ENCODE data around the gene GPR6. TPM values are rescaled to one million over a fixed set of nuclear protein-coding genes. Genes with fewer than 3 reads are reported as not detected.

Gene GPR6
- total and polyA plus RNA-seq, 2 of the 8 experiments (the other 6 are each of a cell fraction or from before 2014, with no cell fraction given): 0.18 to 0.37 TPM

GRCh38 chr6:109944448-109944847 lies 33.7 kb upstream of the GPR6 start (continued):
- TF ChIP-seq SIRT6 (IDR thresholded peaks at IDR 0.05; ENCODE audit: low read length) (no peak), FOSL1 (IDR thresholded peaks at IDR 0.05; ENCODE audit: insufficient read depth, low read depth, low read length) (no peak), CBX5 (IDR thresholded peaks at IDR 0.05; ENCODE audit: low read depth, low read length) (no peak), NANOG (IDR thresholded peaks at IDR 0.05; ENCODE audit: insufficient read depth, low read depth, low read length, poor library complexity, severe bottlenecking) (peak; percentile 87), NRF1 (IDR thresholded peaks at IDR 0.05; ENCODE audit: low read depth, low read length) (no peak), ASH2L (IDR thresholded peaks at IDR 0.05; ENCODE audit: low read length) (peak; percentile 75), BRCA1 (IDR thresholded peaks at IDR 0.05; ENCODE audit: low read depth, low read length) (no peak), RBBP5 (IDR thresholded peaks at IDR 0.05; ENCODE audit: borderline replicate concordance, low read depth, low read length) (no peak), ZNF274 (IDR thresholded peaks at IDR 0.05; ENCODE audit: borderline replicate concordance, extremely low read depth, low read length) (no peak), POU5F1 (IDR thresholded peaks at IDR 0.05; ENCODE audit: low read depth, low read length) (no peak), TEAD4 (IDR thresholded peaks at IDR 0.05; ENCODE audit: low read depth, low read length) (peak; percentile 81), JUND (IDR thresholded peaks at IDR 0.05; ENCODE audit: low read length) (peak; percentile 99), CHD2 (IDR thresholded peaks at IDR 0.05; ENCODE audit: low read length) (no peak; the same call in 1 of the 2 replicates), EP300 (IDR thresholded peaks at IDR 0.05; ENCODE audit: borderline replicate concordance in 1 of 2, low read depth in 2 of 2, low read length in 2 of 2) (peak in 1 of 2 experiments; percentile 93; a peak in 1 of 3 replicates), E2F6 (IDR thresholded peaks at IDR 0.05) (no peak), BCL11A (IDR thresholded peaks at IDR 0.05; ENCODE audit: low read depth in 2 of 2, low read length in 2 of 2) (peak in 1 of 2 experiments; percentile 3), SIN3A (conservative IDR thresholded peaks at IDR 0.05 in 1 of 2, IDR thresholded peaks at IDR 0.05 in 1 of 2; ENCODE audit: low read depth in 1 of 2, low read length in 2 of 2) (no peak), TCF12 (IDR thresholded peaks at IDR 0.05; ENCODE audit: low read depth, low read length) (peak; percentile 84; the same call in 1 of the 2 replicates), CHD1 (IDR thresholded peaks at IDR 0.05; ENCODE audit: low read depth, low read length) (no peak)

All from H1 (cell line).